Left ventricle myocardium inferior (tissue), 1 donor: Measurements from ENCODE around the gene ZNF212. TPM values are rescaled to one million over a fixed set of nuclear protein-coding genes. Genes with fewer than 3 reads are reported as not detected.

ENCODE experiments used
- DNase-seq: peaks from one replicate; pipeline ENCODE4 v3.0.0-alpha.2; 2020
- H3K27ac ChIP-seq: fragments of 200-600 bp; replicated peaks from 2 replicates; pipeline ENCODE4 v1.8.0; 2021
- H3K27me3 ChIP-seq: fragments of 200-600 bp; 2 replicates; pipeline ENCODE4 v1.8.0; 2021; ENCODE audit warnings: low read depth
- H3K36me3 ChIP-seq: fragments of 200-600 bp; 2 replicates; pipeline ENCODE4 v1.8.0; 2021
- H3K4me1 ChIP-seq: fragments of 200-600 bp; 2 replicates; pipeline ENCODE4 v1.8.0; 2021
- H3K4me3 ChIP-seq: fragments of 200-600 bp; 2 replicates; pipeline ENCODE4 v1.8.0; 2021; ENCODE audit warnings: mild to moderate bottlenecking, moderate library complexity
- H3K9me3 ChIP-seq: fragments of 200-600 bp; replicated peaks from 2 replicates; pipeline ENCODE4 v1.8.0; 2021
- CTCF ChIP-seq: fragments of 200-600 bp; IDR thresholded peaks from 2 replicates; pipeline ENCODE4 v1.8.0; 2021; ENCODE audit warnings: antibody characterized with exemption, mild to moderate bottlenecking, borderline replicate concordance
- intact Hi-C: fragments of 100-400 bp; cut with micrococcal nuclease; formaldehyde crosslinking; loops from one replicate; pipeline ENCODE4 v1.11.0; 2022
- total RNA-seq: library from RNA; stranded (reverse); fragmentation: NEBNext Ultra II Directional; extraction: Animal tissue kit (Norgen Biotek cat#: 25700); gene quantifications from one replicate; pipeline ENCODE4 v1.2.1, GENCODE V29; 2021
- donor health status: DM: no; HTN: yes; CAD: no; lungs with severe emphysema.

ZNF212 gene
- total RNA-seq, 1 donor from 2014 or later = 5.4 TPM

DNA sequence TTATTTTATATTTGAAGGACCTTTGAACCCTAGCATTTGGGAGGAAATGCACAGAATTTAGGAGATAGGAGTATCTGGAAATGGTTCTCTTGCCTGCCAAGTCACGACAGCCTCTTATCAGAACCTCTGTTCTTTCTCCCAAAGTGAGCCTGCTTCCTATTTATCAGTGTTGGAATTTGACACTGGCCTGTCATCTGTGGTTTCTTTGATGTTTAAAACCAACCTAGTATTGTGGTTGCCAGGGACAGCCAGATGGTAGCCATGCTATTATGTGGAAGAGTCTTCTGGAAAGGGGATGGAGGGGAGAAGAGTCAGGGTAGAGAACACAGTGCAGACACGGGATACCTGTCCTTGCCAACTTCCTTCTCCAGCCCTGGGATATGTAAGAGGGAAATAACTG lies 23.0 kb upstream of the ZNF212 start:
- no peak for TF ChIP-seq CTCF
- H3K4me3 ChIP-seq = no peak overlapping the region
- H3K27ac ChIP-seq = no peak overlapping the region
- H3K27me3 ChIP-seq = no peaks in the 10 kb centered on the region
- no peak for DNase-seq
- H3K9me3 ChIP-seq = no peaks in the 10 kb centered on the region
- peaks cover 8% of the 10 kb centered on the region for H3K4me1 ChIP-seq
- H3K36me3 ChIP-seq = peaks cover 96% of the 10 kb centered on the region
- intact Hi-C loops = no loop called here

DNA sequence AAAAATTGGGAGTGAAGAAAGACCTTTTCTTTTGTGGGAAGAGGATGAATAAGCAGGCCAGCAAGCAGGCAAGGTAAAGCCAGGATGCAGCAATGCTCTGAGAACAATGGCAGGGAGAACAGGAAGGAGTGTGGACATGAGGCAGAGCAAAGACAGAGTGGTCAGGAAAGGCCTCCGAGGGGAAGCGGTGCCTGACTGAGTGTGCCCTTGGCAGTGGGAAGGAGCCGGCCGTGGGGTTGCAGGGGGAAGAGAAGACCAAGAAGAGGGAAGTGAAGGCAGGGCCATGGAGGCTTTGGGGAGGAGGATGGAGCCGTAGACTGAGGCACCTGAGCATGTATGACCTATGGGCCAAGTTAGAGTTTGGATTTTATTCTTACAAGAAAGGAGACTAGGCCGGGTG lies 21.9 kb upstream of the ZNF212 start:
- no peaks in the 10 kb centered on the region for H3K9me3 ChIP-seq
- TF ChIP-seq CTCF = no peak
- H3K4me3 ChIP-seq = no peak overlapping the region
- H3K36me3 ChIP-seq = peaks cover 96% of the 10 kb centered on the region
- H3K4me1 ChIP-seq = peaks cover 8% of the 10 kb centered on the region
- DNase-seq = no peak
- intact Hi-C loops = no loop called here
- H3K27me3 ChIP-seq = no peaks in the 10 kb centered on the region
- no peak overlapping the region for H3K27ac ChIP-seq

- Histone ChIP-seq H3K9me3 (no peaks in the 10 kb centered on the region), H3K4me1 (peaks cover 7% of the 10 kb centered on the region), H3K36me3 (peaks cover 96% of the 10 kb centered on the region), H3K4me3 (no peak overlapping the region), H3K27me3 (no peaks in the 10 kb centered on the region), H3K27ac (no peak overlapping the region)
- DNase-seq = no peak
- intact Hi-C loops = no loop called here
- TF ChIP-seq CTCF = no peak
These were observed 20.7 kb upstream of the ZNF212 start for GRCh38 chr7:149218469-149219420.

GRCh38 chr7:149220534-149220933 lies 18.9 kb upstream of the ZNF212 start:
- Histone ChIP-seq H3K27ac (no peak overlapping the region), H3K27me3 (no peaks in the 10 kb centered on the region), H3K9me3 (no peaks in the 10 kb centered on the region), H3K4me1 (peaks cover 4% of the 10 kb centered on the region), H3K4me3 (no peak overlapping the region), H3K36me3 (peaks cover 94% of the 10 kb centered on the region)
- TF ChIP-seq CTCF = no peak
- intact Hi-C loops = no loop called here
- DNase-seq = no peak

DNA sequence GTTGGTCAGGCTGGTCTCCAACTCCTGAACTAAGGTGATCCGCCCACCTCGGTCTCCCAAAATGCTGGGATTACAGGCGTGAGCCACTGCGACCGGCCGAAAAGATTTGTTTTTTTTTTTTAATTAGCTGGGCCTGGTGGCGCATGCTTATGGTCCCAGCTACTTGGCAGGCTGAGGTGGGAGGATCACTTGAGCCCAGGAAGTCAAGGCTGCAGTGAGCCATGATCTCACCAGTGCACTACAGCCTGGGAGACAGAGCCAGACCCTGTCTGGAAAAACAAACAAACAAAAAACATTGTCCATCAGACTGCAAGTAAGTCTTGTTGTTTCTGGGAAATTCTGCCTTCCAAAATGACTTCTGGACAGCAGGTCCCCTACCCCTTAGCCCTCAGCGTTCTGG lies 16.3 kb upstream of the ZNF212 start:
- H3K9me3 ChIP-seq = no peaks in the 10 kb centered on the region
- intact Hi-C loops = no loop called here
- no peaks in the 10 kb centered on the region for H3K27me3 ChIP-seq
- no peak for DNase-seq
- no peak overlapping the region for H3K27ac ChIP-seq
- TF ChIP-seq CTCF = no peak
- no peaks in the 10 kb centered on the region for H3K4me1 ChIP-seq
- peaks cover 71% of the 10 kb centered on the region for H3K36me3 ChIP-seq
- no peak overlapping the region for H3K4me3 ChIP-seq
